ENCODE results near the gene PLEKHA7.

GRCh38 chr11:17012179-17012578 is 2.0 kb downstream of the PLEKHA7 start:
- TF ChIP-seq TAF1 (IDR thresholded peaks at IDR 0.05; ENCODE audit: borderline replicate concordance, insufficient read depth, low read length) (no peak), POLR2AphosphoS5 (IDR thresholded peaks at IDR 0.05; ENCODE audit: low read depth, low read length) (no peak), SIN3A (IDR thresholded peaks at IDR 0.05; ENCODE audit: borderline replicate concordance, insufficient read depth, low read length) (no peak), FOXP2 (optimal IDR thresholded peaks at IDR 0.05; ENCODE audit: borderline replicate concordance, extremely low read depth, extremely low read length, insufficient read depth) (no peak)
- TF ChIP-seq, protein P1, sequence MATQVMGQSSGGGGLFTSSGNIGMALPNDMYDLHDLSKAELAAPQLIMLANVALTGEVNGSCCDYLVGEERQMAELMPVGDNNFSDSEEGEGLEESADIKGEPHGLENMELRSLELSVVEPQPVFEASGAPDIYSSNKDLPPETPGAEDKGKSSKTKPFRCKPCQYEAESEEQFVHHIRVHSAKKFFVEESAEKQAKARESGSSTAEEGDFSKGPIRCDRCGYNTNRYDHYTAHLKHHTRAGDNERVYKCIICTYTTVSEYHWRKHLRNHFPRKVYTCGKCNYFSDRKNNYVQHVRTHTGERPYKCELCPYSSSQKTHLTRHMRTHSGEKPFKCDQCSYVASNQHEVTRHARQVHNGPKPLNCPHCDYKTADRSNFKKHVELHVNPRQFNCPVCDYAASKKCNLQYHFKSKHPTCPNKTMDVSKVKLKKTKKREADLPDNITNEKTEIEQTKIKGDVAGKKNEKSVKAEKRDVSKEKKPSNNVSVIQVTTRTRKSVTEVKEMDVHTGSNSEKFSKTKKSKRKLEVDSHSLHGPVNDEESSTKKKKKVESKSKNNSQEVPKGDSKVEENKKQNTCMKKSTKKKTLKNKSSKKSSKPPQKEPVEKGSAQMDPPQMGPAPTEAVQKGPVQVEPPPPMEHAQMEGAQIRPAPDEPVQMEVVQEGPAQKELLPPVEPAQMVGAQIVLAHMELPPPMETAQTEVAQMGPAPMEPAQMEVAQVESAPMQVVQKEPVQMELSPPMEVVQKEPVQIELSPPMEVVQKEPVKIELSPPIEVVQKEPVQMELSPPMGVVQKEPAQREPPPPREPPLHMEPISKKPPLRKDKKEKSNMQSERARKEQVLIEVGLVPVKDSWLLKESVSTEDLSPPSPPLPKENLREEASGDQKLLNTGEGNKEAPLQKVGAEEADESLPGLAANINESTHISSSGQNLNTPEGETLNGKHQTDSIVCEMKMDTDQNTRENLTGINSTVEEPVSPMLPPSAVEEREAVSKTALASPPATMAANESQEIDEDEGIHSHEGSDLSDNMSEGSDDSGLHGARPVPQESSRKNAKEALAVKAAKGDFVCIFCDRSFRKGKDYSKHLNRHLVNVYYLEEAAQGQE (IDR thresholded peaks at IDR 0.05; ENCODE audit: insufficient read depth in 1 of 2, low read depth in 2 of 2, low read length in 2 of 2): no peak

Measured in PFSK-1 (cell line).